ENCODE results near the gene IMPACT.

Gene IMPACT

GRCh38 chr18:24429188-24429587, 2.7 kb downstream of the IMPACT start:
- Histone ChIP-seq H3K27me3 (ENCODE audit: insufficient read depth, low read length) (no peaks in the 10 kb centered on the region), H2BK120ac (ENCODE audit: insufficient read depth, low read length, poor library complexity) (no peak overlapping the region), H3K36me3 (ENCODE audit: control insufficient read depth in 1 of 2, insufficient read depth in 2 of 2, low read length in 2 of 2) (peaks cover 0 to 1% of the 10 kb centered on the region in 2 experiments), H3K4me2 (ENCODE audit: low read length) (no peak overlapping the region), H3K4me1 (ENCODE audit: control insufficient read depth in 1 of 2, insufficient read depth in 2 of 2, low read length in 2 of 2) (no peaks in the 10 kb centered on the region), H2AFZ (ENCODE audit: insufficient read depth, low read length, poor library complexity) (no peak overlapping the region), H3K4me3 (ENCODE audit: low read depth, low read length) (no peak overlapping the region), H3K79me1 (ENCODE audit: low read length) (peaks cover 9% of the 10 kb centered on the region), H3K18ac (ENCODE audit: low read length) (no peak overlapping the region), H2AK5ac (ENCODE audit: low read length) (no peak overlapping the region), H2BK5ac (ENCODE audit: low read depth, low read length, poor library complexity) (no peak overlapping the region), H3K9me3 (ENCODE audit: insufficient read depth, low read depth, low read length) (no peaks in the 10 kb centered on the region), H3K23ac (ENCODE audit: low read length) (no peak overlapping the region), H4K12ac (ENCODE audit: low read depth, low read length) (no peak overlapping the region), H4K8ac (ENCODE audit: low read depth, low read length) (no peak overlapping the region), H3K79me2 (ENCODE audit: control insufficient read depth, insufficient read depth, low read length, poor library complexity) (peaks cover 9% of the 10 kb centered on the region), H3K9ac (ENCODE audit: low read length) (no peak overlapping the region), H3K14ac (ENCODE audit: low read length) (no peak overlapping the region), H3K4ac (ENCODE audit: low read depth, low read length) (no peak overlapping the region), H2BK12ac (ENCODE audit: low read length) (no peak overlapping the region), H4K91ac (ENCODE audit: low read depth, low read length) (no peak overlapping the region), H3K27ac (ENCODE audit: low read depth, low read length) (no peak overlapping the region)
- no peak for DNase-seq
- no CpG with 5 or more reads among the region's 4 CpGs for WGBS (ENCODE audit: extremely low coverage, insufficient coverage, insufficient read length)

GRCh38 chr18:24432618-24433017, 6.1 kb downstream of the IMPACT start:
- Histone ChIP-seq H3K27ac (ENCODE audit: low read depth, low read length) (no peak overlapping the region), H3K9me3 (ENCODE audit: insufficient read depth, low read depth, low read length) (no peaks in the 10 kb centered on the region)

GRCh38 chr18:24436939-24437338, 10.5 kb downstream of the IMPACT start:
- WGBS (ENCODE audit: extremely low coverage, insufficient coverage, insufficient read length), result 100% methylated on average over 1 of the region's 1 CpG
- no peak overlapping the region for H3K14ac ChIP-seq (ENCODE audit: low read length)

More at GRCh38 chr18:24432618-24433017, 6.1 kb downstream of the IMPACT start:
- Histone ChIP-seq H3K27me3 (ENCODE audit: insufficient read depth, low read length) (no peaks in the 10 kb centered on the region), H3K9ac (ENCODE audit: low read length) (no peak overlapping the region), H3K23ac (ENCODE audit: low read length) (no peak overlapping the region), H4K91ac (ENCODE audit: low read depth, low read length) (no peak overlapping the region), H3K4me2 (ENCODE audit: low read length) (no peak overlapping the region), H2BK5ac (ENCODE audit: low read depth, low read length, poor library complexity) (no peak overlapping the region), H2AFZ (ENCODE audit: insufficient read depth, low read length, poor library complexity) (no peak overlapping the region), H4K8ac (ENCODE audit: low read depth, low read length) (no peak overlapping the region), H3K18ac (ENCODE audit: low read length) (no peak overlapping the region), H3K36me3 (ENCODE audit: control insufficient read depth in 1 of 2, insufficient read depth in 2 of 2, low read length in 2 of 2) (peaks cover 0 to 1% of the 10 kb centered on the region in 2 experiments), H3K4me3 (ENCODE audit: low read depth, low read length) (no peak overlapping the region), H3K4me1 (ENCODE audit: control insufficient read depth in 1 of 2, insufficient read depth in 2 of 2, low read length in 2 of 2) (no peaks in the 10 kb centered on the region), H2BK120ac (ENCODE audit: insufficient read depth, low read length, poor library complexity) (no peak overlapping the region), H4K12ac (ENCODE audit: low read depth, low read length) (no peak overlapping the region), H3K79me1 (ENCODE audit: low read length) (no peaks in the 10 kb centered on the region), H3K79me2 (ENCODE audit: control insufficient read depth, insufficient read depth, low read length, poor library complexity) (no peaks in the 10 kb centered on the region), H3K4ac (ENCODE audit: low read depth, low read length) (no peak overlapping the region), H2AK5ac (ENCODE audit: low read length) (no peak overlapping the region), H2BK12ac (ENCODE audit: low read length) (no peak overlapping the region), H3K14ac (ENCODE audit: low read length) (no peak overlapping the region)
- no CpG with 5 or more reads among the region's 3 CpGs for WGBS (ENCODE audit: extremely low coverage, insufficient coverage, insufficient read length)
- DNase-seq, result no peak

GRCh38 chr18:24443870-24444269, 17.4 kb downstream of the IMPACT start:
- Histone ChIP-seq H2BK12ac (ENCODE audit: low read length) (no peak overlapping the region), H3K9ac (ENCODE audit: low read length) (no peak overlapping the region), H3K4ac (ENCODE audit: low read depth, low read length) (no peak overlapping the region), H4K12ac (ENCODE audit: low read depth, low read length) (no peak overlapping the region), H2BK5ac (ENCODE audit: low read depth, low read length, poor library complexity) (no peak overlapping the region), H3K23ac (ENCODE audit: low read length) (no peak overlapping the region), H4K8ac (ENCODE audit: low read depth, low read length) (no peak overlapping the region), H3K79me1 (ENCODE audit: low read length) (no peaks in the 10 kb centered on the region), H4K91ac (ENCODE audit: low read depth, low read length) (no peak overlapping the region), H3K18ac (ENCODE audit: low read length) (no peak overlapping the region), H3K4me2 (ENCODE audit: low read length) (no peak overlapping the region), H3K36me3 (ENCODE audit: control insufficient read depth in 1 of 2, insufficient read depth in 2 of 2, low read length in 2 of 2) (peaks cover 5 to 8% of the 10 kb centered on the region in 2 experiments), H3K79me2 (ENCODE audit: control insufficient read depth, insufficient read depth, low read length, poor library complexity) (no peaks in the 10 kb centered on the region), H2BK120ac (ENCODE audit: insufficient read depth, low read length, poor library complexity) (no peak overlapping the region), H3K9me3 (ENCODE audit: insufficient read depth, low read depth, low read length) (no peaks in the 10 kb centered on the region), H3K4me3 (ENCODE audit: low read depth, low read length) (no peak overlapping the region), H2AFZ (ENCODE audit: insufficient read depth, low read length, poor library complexity) (no peak overlapping the region), H3K4me1 (ENCODE audit: control insufficient read depth in 1 of 2, insufficient read depth in 2 of 2, low read length in 2 of 2) (no peaks in the 10 kb centered on the region), H2AK5ac (ENCODE audit: low read length) (no peak overlapping the region), H3K27ac (ENCODE audit: low read depth, low read length) (no peak overlapping the region), H3K14ac (ENCODE audit: low read length) (no peak overlapping the region), H3K27me3 (ENCODE audit: insufficient read depth, low read length) (no peaks in the 10 kb centered on the region)
- WGBS (ENCODE audit: extremely low coverage, insufficient coverage, insufficient read length), result no CpG with 5 or more reads among the region's 2 CpGs
- DNase-seq, result no peak

More at GRCh38 chr18:24436939-24437338, 10.5 kb downstream of the IMPACT start:
- Histone ChIP-seq H3K18ac (ENCODE audit: low read length) (no peak overlapping the region), H3K9me3 (ENCODE audit: insufficient read depth, low read depth, low read length) (no peaks in the 10 kb centered on the region), H3K4me1 (ENCODE audit: control insufficient read depth in 1 of 2, insufficient read depth in 2 of 2, low read length in 2 of 2) (no peaks in the 10 kb centered on the region), H3K79me2 (ENCODE audit: control insufficient read depth, insufficient read depth, low read length, poor library complexity) (no peaks in the 10 kb centered on the region), H2AK5ac (ENCODE audit: low read length) (no peak overlapping the region), H2BK120ac (ENCODE audit: insufficient read depth, low read length, poor library complexity) (no peak overlapping the region), H2BK5ac (ENCODE audit: low read depth, low read length, poor library complexity) (no peak overlapping the region), H4K8ac (ENCODE audit: low read depth, low read length) (no peak overlapping the region), H3K4me2 (ENCODE audit: low read length) (no peak overlapping the region), H4K12ac (ENCODE audit: low read depth, low read length) (no peak overlapping the region), H3K27ac (ENCODE audit: low read depth, low read length) (no peak overlapping the region), H3K36me3 (ENCODE audit: control insufficient read depth in 1 of 2, insufficient read depth in 2 of 2, low read length in 2 of 2) (peaks cover 4% of the 10 kb centered on the region in 2 experiments), H2BK12ac (ENCODE audit: low read length) (no peak overlapping the region), H3K4me3 (ENCODE audit: low read depth, low read length) (no peak overlapping the region), H2AFZ (ENCODE audit: insufficient read depth, low read length, poor library complexity) (no peak overlapping the region), H3K23ac (ENCODE audit: low read length) (no peak overlapping the region), H3K79me1 (ENCODE audit: low read length) (no peaks in the 10 kb centered on the region), H3K4ac (ENCODE audit: low read depth, low read length) (no peak overlapping the region), H4K91ac (ENCODE audit: low read depth, low read length) (no peak overlapping the region), H3K27me3 (ENCODE audit: insufficient read depth, low read length) (no peaks in the 10 kb centered on the region), H3K9ac (ENCODE audit: low read length) (no peak overlapping the region)
- no peak for DNase-seq

Data from trophoblast cell (in vitro differentiated cells and primary cell).